Panc1 (cell line): ENCODE measurements around the gene DHPS.

ENCODE experiments used
- CTCF ChIP-seq: fragments of 450-650 bp; IDR thresholded peaks from 2 replicates; pipeline ENCODE4 v1.5.1; 2017; ENCODE audit warnings: mild to moderate bottlenecking
- REST ChIP-seq, 2 experiments: IDR thresholded peaks; 2 replicates each; pipeline ENCODE4 v1.6.1; 2011 to 2012; ENCODE audit warnings: low read depth in 2 of 2, control low read depth in 1 of 2, low read length in 1 of 2, mild to moderate bottlenecking in 1 of 2, moderate library complexity in 1 of 2; ENCODE audit not compliant: insufficient read depth in 1 of 2
- TCF7L2 ChIP-seq: IDR thresholded peaks from 2 replicates; pipeline ENCODE4 v1.6.1; 2011; ENCODE audit warnings: mild to moderate bottlenecking, low read depth, low read length, inconsistent platforms

GRCh38 chr19:12675940-12676339 lies 5.7 kb downstream of the DHPS start:
- no peak for TF ChIP-seq CTCF
- no peak for TF ChIP-seq REST (IDR thresholded peaks at IDR 0.05; ENCODE audit: insufficient read depth in 1 of 2, low read depth in 2 of 2, low read length in 1 of 2)
- no peak for TF ChIP-seq TCF7L2
